ENCODE measurements around the gene IGSF3. TPM values are rescaled to one million over a fixed set of nuclear protein-coding genes. Genes with fewer than 3 reads are reported as not detected.

The IGSF3 gene
- total and polyA plus RNA-seq, 2 experiments from 2014 or later, result 7.3 to 37.8 TPM

DNA sequence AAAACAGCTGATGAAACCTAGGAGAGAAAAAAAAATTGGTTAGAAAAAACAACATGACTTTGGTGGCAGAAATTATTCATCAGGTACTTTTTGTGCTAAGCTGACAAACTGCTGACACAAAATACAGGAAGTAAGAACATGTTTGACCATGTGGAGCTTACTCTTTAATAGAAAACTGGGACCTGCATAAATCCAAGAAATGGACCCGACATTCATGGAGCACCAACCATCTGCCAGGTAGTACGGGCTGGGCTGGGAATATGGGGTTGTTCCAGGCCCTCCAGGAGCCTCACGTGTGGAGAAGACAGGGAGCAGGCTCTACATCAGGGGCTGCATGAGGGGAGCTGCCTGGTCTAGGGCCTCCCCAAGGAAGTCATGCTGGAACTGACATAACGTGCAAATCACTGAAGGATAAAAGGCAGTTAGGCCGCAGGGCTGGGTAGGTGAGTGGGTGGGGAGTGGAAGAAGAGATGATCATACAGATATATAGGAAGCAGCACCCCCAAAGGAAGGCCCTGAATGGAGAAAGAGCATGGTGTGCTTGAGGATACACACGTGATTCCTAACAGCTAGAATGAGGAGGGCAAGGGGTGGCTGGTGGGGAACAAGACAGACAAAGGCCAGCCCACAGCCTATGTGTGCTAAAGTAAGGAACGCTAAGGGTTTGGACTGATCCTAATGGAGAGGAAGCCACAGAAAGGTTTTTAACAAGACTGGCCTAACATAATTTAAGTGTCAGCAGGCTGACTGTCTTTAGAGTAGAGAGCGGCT lies 122.8 kb downstream of the IGSF3 start:
- Mint-ChIP-seq H3K9me3 (no peaks in the 10 kb centered on the region), H3K27me3 (ENCODE audit: insufficient read depth, low read depth, poor library complexity) (no peaks in the 10 kb centered on the region), H3K36me3 (ENCODE audit: low read depth) (no peaks in the 10 kb centered on the region; the same call in 2 of the 3 replicates), H3K4me1 (no peaks in the 10 kb centered on the region), H3K4me3 (no peak overlapping the region), H3K27ac (no peak overlapping the region)
- H3K36me3 ChIP-seq (ENCODE audit: insufficient read depth), result no peaks in the 10 kb centered on the region
- TF ChIP-seq, protein P1, sequence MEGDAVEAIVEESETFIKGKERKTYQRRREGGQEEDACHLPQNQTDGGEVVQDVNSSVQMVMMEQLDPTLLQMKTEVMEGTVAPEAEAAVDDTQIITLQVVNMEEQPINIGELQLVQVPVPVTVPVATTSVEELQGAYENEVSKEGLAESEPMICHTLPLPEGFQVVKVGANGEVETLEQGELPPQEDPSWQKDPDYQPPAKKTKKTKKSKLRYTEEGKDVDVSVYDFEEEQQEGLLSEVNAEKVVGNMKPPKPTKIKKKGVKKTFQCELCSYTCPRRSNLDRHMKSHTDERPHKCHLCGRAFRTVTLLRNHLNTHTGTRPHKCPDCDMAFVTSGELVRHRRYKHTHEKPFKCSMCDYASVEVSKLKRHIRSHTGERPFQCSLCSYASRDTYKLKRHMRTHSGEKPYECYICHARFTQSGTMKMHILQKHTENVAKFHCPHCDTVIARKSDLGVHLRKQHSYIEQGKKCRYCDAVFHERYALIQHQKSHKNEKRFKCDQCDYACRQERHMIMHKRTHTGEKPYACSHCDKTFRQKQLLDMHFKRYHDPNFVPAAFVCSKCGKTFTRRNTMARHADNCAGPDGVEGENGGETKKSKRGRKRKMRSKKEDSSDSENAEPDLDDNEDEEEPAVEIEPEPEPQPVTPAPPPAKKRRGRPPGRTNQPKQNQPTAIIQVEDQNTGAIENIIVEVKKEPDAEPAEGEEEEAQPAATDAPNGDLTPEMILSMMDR (conservative IDR thresholded peaks at IDR 0.05; ENCODE audit: low read depth in 2 of 2), result no peak
- TF ChIP-seq JUNB (IDR thresholded peaks at IDR 0.05; ENCODE audit: unreplicated experiment), result no peak
- TF ChIP-seq, protein P2, sequence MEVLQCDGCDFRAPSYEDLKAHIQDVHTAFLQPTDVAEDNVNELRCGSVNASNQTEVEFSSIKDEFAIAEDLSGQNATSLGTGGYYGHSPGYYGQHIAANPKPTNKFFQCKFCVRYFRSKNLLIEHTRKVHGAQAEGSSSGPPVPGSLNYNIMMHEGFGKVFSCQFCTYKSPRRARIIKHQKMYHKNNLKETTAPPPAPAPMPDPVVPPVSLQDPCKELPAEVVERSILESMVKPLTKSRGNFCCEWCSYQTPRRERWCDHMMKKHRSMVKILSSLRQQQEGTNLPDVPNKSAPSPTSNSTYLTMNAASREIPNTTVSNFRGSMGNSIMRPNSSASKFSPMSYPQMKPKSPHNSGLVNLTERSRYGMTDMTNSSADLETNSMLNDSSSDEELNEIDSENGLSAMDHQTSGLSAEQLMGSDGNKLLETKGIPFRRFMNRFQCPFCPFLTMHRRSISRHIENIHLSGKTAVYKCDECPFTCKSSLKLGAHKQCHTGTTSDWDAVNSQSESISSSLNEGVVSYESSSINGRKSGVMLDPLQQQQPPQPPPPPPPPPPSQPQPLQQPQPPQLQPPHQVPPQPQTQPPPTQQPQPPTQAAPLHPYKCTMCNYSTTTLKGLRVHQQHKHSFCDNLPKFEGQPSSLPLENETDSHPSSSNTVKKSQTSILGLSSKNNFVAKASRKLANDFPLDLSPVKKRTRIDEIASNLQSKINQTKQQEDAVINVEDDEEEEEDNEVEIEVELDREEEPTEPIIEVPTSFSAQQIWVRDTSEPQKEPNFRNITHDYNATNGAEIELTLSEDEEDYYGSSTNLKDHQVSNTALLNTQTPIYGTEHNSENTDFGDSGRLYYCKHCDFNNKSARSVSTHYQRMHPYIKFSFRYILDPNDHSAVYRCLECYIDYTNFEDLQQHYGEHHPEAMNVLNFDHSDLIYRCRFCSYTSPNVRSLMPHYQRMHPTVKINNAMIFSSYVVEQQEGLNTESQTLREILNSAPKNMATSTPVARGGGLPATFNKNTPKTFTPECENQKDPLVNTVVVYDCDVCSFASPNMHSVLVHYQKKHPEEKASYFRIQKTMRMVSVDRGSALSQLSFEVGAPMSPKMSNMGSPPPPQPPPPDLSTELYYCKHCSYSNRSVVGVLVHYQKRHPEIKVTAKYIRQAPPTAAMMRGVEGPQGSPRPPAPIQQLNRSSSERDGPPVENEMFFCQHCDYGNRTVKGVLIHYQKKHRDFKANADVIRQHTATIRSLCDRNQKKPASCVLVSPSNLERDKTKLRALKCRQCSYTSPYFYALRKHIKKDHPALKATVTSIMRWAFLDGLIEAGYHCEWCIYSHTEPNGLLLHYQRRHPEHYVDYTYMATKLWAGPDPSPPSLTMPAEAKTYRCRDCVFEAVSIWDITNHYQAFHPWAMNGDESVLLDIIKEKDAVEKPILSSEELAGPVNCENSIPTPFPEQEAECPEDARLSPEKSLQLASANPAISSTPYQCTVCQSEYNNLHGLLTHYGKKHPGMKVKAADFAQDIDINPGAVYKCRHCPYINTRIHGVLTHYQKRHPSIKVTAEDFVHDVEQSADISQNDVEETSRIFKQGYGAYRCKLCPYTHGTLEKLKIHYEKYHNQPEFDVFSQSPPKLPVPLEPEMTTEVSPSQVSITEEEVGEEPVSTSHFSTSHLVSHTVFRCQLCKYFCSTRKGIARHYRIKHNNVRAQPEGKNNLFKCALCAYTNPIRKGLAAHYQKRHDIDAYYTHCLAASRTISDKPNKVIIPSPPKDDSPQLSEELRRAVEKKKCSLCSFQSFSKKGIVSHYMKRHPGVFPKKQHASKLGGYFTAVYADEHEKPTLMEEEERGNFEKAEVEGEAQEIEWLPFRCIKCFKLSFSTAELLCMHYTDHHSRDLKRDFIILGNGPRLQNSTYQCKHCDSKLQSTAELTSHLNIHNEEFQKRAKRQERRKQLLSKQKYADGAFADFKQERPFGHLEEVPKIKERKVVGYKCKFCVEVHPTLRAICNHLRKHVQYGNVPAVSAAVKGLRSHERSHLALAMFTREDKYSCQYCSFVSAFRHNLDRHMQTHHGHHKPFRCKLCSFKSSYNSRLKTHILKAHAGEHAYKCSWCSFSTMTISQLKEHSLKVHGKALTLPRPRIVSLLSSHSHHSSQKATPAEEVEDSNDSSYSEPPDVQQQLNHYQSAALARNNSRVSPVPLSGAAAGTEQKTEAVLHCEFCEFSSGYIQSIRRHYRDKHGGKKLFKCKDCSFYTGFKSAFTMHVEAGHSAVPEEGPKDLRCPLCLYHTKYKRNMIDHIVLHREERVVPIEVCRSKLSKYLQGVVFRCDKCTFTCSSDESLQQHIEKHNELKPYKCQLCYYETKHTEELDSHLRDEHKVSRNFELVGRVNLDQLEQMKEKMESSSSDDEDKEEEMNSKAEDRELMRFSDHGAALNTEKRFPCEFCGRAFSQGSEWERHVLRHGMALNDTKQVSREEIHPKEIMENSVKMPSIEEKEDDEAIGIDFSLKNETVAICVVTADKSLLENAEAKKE (CRISPR knock-in tag; IDR thresholded peaks at IDR 0.05), result no peak
- TF ChIP-seq, protein P3, sequence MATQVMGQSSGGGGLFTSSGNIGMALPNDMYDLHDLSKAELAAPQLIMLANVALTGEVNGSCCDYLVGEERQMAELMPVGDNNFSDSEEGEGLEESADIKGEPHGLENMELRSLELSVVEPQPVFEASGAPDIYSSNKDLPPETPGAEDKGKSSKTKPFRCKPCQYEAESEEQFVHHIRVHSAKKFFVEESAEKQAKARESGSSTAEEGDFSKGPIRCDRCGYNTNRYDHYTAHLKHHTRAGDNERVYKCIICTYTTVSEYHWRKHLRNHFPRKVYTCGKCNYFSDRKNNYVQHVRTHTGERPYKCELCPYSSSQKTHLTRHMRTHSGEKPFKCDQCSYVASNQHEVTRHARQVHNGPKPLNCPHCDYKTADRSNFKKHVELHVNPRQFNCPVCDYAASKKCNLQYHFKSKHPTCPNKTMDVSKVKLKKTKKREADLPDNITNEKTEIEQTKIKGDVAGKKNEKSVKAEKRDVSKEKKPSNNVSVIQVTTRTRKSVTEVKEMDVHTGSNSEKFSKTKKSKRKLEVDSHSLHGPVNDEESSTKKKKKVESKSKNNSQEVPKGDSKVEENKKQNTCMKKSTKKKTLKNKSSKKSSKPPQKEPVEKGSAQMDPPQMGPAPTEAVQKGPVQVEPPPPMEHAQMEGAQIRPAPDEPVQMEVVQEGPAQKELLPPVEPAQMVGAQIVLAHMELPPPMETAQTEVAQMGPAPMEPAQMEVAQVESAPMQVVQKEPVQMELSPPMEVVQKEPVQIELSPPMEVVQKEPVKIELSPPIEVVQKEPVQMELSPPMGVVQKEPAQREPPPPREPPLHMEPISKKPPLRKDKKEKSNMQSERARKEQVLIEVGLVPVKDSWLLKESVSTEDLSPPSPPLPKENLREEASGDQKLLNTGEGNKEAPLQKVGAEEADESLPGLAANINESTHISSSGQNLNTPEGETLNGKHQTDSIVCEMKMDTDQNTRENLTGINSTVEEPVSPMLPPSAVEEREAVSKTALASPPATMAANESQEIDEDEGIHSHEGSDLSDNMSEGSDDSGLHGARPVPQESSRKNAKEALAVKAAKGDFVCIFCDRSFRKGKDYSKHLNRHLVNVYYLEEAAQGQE (IDR thresholded peaks at IDR 0.05; ENCODE audit: unreplicated experiment), result no peak
- TF ChIP-seq EZH2phosphoT487 (IDR thresholded peaks at IDR 0.05; ENCODE audit: unreplicated experiment), result no peak
- TF ChIP-seq POLR2AphosphoS5 (IDR thresholded peaks at IDR 0.05; ENCODE audit: low read depth), result no peak
- no peak for TF ChIP-seq ZNF331 (CRISPR knock-in tag; IDR thresholded peaks at IDR 0.05; ENCODE audit: low read depth)
- no peak for TF ChIP-seq ZNF114 (CRISPR knock-in tag; IDR thresholded peaks at IDR 0.05)
- no peak for TF ChIP-seq CREB1 (CRISPR knock-in tag; IDR thresholded peaks at IDR 0.05; ENCODE audit: low read depth)
- TF ChIP-seq EZH2 (IDR thresholded peaks at IDR 0.05; ENCODE audit: low read depth, unreplicated experiment), result no peak
- no peaks in the 10 kb centered on the region for H3F3A ChIP-seq (replicated peaks; ENCODE audit: low read depth)
- ATAC-seq (no peak), DNase-seq (ENCODE audit: low spot score) (no peak)
- H4K20me1 ChIP-seq (replicated peaks; ENCODE audit: insufficient read depth), result no peaks in the 10 kb centered on the region
- H3K79me2 ChIP-seq (replicated peaks; ENCODE audit: insufficient read depth), result no peaks in the 10 kb centered on the region
- H3K9me2 ChIP-seq (ENCODE audit: insufficient read depth), result no peaks in the 10 kb centered on the region
- no peak overlapping the region for H3K4me3 ChIP-seq
- no peaks in the 10 kb centered on the region for H3K27me3 ChIP-seq (ENCODE audit: insufficient read depth)
- H2AFZ ChIP-seq, result no peak overlapping the region
- H3K4me2 ChIP-seq, result no peak overlapping the region
- H3K27ac ChIP-seq (ENCODE audit: low read depth), result no peak overlapping the region
- H3K4me1 ChIP-seq (ENCODE audit: insufficient read depth), result no peaks in the 10 kb centered on the region
